Midbrain (tissue), 1 donor: Measurements from ENCODE around the gene MAP4K3.
A peak's percentile ranks its signal among the peaks of the same experiment; 100 is the strongest.
"Not testable (repeated sequence)": the region's sequence is repeated elsewhere in the genome, so short reads cannot be mapped to it uniquely, and the experiment has no call there.

Experiments used
- DNase-seq: peaks from one replicate; lab custom pipeline; 2025; lab: John Stamatoyannopoulos, UW

Gene MAP4K3

GRCh38 chr2:39370101-39370500 is 67.0 kb downstream of the MAP4K3 start:
- DNase-seq = no peak

- DNase-seq = no peak
Observed at GRCh38 chr2:39368846-39369245, 68.2 kb downstream of the MAP4K3 start.

GRCh38 chr2:39368376-39368775 is 68.7 kb downstream of the MAP4K3 start:
- DNase-seq = no peak

GRCh38 chr2:39362595-39362994 is 74.5 kb downstream of the MAP4K3 start:
- DNase-seq = no peak

- DNase-seq = no peak
Observed at GRCh38 chr2:39361511-39361910, 75.6 kb downstream of the MAP4K3 start.

- not testable (repeated sequence) for DNase-seq
Observed at GRCh38 chr2:39360342-39360741, 76.7 kb downstream of the MAP4K3 start.

- no peak for DNase-seq
Observed at GRCh38 chr2:39359453-39360038, 77.5 kb downstream of the MAP4K3 start.

- DNase-seq = peak; percentile 59
Observed at GRCh38 chr2:39356922-39357639, 80.0 kb downstream of the MAP4K3 start.

- DNase-seq = no peak
Observed at GRCh38 chr2:39350658-39351057, 86.4 kb downstream of the MAP4K3 start.

GRCh38 chr2:39338502-39338901 is 98.6 kb downstream of the MAP4K3 start:
- DNase-seq = no peak

GRCh38 chr2:39335930-39336329 is 101.2 kb downstream of the MAP4K3 start:
- no peak for DNase-seq

GRCh38 chr2:39334978-39335377 is 102.1 kb downstream of the MAP4K3 start:
- DNase-seq = no peak

GRCh38 chr2:39334529-39334928 is 102.6 kb downstream of the MAP4K3 start:
- DNase-seq = no peak

- no peak for DNase-seq
Observed at GRCh38 chr2:39326644-39327043, 110.4 kb downstream of the MAP4K3 start.

- no peak for DNase-seq
Observed at GRCh38 chr2:39325966-39326365, 111.1 kb downstream of the MAP4K3 start.

GRCh38 chr2:39321056-39322035 is 115.7 kb downstream of the MAP4K3 start:
- DNase-seq = not testable (repeated sequence)

- DNase-seq = no peak
Observed at GRCh38 chr2:39320162-39320561, 116.9 kb downstream of the MAP4K3 start.

- no peak for DNase-seq
Observed at GRCh38 chr2:39313575-39313974, 123.5 kb downstream of the MAP4K3 start.

- DNase-seq = no peak
Observed at GRCh38 chr2:39311469-39311868, 125.6 kb downstream of the MAP4K3 start.

GRCh38 chr2:39308778-39309177 is 128.3 kb downstream of the MAP4K3 start:
- DNase-seq = no peak

GRCh38 chr2:39306626-39307025 is 130.5 kb downstream of the MAP4K3 start:
- no peak for DNase-seq

- no peak for DNase-seq
Observed at GRCh38 chr2:39304729-39305128, 132.4 kb downstream of the MAP4K3 start.

- no peak for DNase-seq
Observed at GRCh38 chr2:39304200-39304599, 132.9 kb downstream of the MAP4K3 start.
